ENCODE measurements around the gene ALDH1A3.

DNA sequence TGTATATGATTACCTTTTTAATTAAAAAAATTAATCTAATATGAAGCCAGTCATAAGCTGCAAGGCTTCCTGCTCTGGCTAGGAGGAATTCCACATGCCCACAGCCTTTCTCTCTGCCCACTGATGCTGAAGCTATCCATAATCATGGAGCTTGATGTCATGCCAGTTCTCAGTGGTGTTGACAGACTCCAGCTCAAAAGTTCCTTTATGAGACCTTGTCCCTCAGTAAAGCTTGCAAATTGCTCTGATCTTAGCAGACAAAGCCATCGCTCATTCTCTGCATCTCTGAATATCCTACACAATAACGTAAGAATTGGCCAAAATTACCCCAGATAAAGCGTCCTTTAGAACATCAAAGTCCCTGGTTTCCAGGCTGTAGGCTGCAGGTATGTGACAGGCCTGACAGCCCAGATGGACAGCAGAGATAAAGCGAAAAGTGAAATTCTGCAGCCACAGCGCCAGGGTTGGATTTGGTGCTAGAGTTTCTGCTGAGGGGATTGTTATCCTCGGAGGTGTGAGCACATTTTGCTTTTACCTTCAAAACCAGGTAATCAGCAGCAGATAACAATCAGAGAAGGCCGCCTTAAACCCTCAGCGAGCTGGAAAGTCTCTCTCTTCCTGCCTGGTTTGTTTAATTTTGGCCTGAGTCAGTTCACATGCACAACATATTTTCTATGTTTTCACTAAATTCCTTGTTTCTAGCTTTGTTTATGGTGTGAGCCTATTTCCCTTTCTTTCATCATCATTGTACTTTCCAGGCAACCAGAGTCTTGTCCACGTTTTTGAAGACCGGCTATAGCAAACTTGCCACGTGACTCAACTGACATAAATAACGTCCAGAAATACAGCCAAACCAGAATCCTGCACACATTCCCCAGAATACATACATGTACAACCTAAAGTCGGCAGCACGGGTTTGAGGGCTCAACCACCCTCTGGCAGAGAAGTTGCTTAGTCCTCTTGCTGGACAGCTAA is 36.6 kb upstream of the ALDH1A3 start:
- TF ChIP-seq CTCF (CRISPR knock-in tag; IDR thresholded peaks at IDR 0.05) (no peak), RAD21 (CRISPR knock-in tag; IDR thresholded peaks at IDR 0.05) (no peak), CHCHD3 (CRISPR knock-in tag; IDR thresholded peaks at IDR 0.05) (no peak), TMF1 (CRISPR knock-in tag; IDR thresholded peaks at IDR 0.05; ENCODE audit: low read depth) (no peak)
